GM23248 (cell line): ENCODE results near the gene WDPCP. TPM values are rescaled to one million over a fixed set of nuclear protein-coding genes. Genes with fewer than 3 reads are reported as not detected.
"Not testable (repeated sequence)": the region's sequence is repeated elsewhere in the genome, so short reads cannot be mapped to it uniquely, and the experiment has no call there.

Experiments
- DNase-seq: peaks from one replicate; pipeline ENCODE4 v3.0.0-alpha.2; 2015
- H2AFZ ChIP-seq: fragments of 200-600 bp; sonication (generic); 2 replicates; pipeline ENCODE4 v1.6.1; 2016; ENCODE audit warnings: antibody characterized with exemption
- H3F3A ChIP-seq: fragments of 200-600 bp; sonication (generic); 2 replicates; pipeline ENCODE4 v1.6.1; 2016; ENCODE audit warnings: mild to moderate bottlenecking, antibody characterized with exemption, mixed run types; ENCODE audit not compliant: insufficient read depth
- H3K27ac ChIP-seq: fragments of 200-600 bp; sonication (generic); 2 replicates; pipeline ENCODE4 v1.5.1; 2016; ENCODE audit warnings: mild to moderate bottlenecking
- H3K27me3 ChIP-seq: fragments of 200-600 bp; sonication (generic); replicated peaks from 2 replicates; pipeline ENCODE4 v1.6.1; 2016; ENCODE audit warnings: mild to moderate bottlenecking; ENCODE audit not compliant: insufficient read depth
- H3K36me3 ChIP-seq: fragments of 200-600 bp; sonication (generic); 2 replicates; pipeline ENCODE4 v1.6.1; 2016; ENCODE audit warnings: low read depth, mild to moderate bottlenecking
- H3K4me1 ChIP-seq: fragments of 200-600 bp; sonication (generic); 2 replicates; pipeline ENCODE4 v1.6.1; 2016; ENCODE audit warnings: mild to moderate bottlenecking; ENCODE audit not compliant: insufficient read depth
- H3K4me2 ChIP-seq: fragments of 200-600 bp; sonication (generic); one replicate; pipeline ENCODE4 v1.6.1; 2016; ENCODE audit warnings: mild to moderate bottlenecking; ENCODE audit not compliant: unreplicated experiment
- H3K4me3 ChIP-seq: fragments of 200-600 bp; sonication (generic); 2 replicates; pipeline ENCODE4 v1.5.1; 2016; ENCODE audit warnings: mild to moderate bottlenecking
- H3K79me2 ChIP-seq: fragments of 200-600 bp; sonication (generic); 2 replicates; pipeline ENCODE4 v1.6.1; 2016; ENCODE audit warnings: mild to moderate bottlenecking; ENCODE audit not compliant: insufficient read depth
- H3K9ac ChIP-seq: fragments of 200-600 bp; sonication (generic); 2 replicates; pipeline ENCODE4 v1.6.1; 2016; ENCODE audit warnings: mild to moderate bottlenecking
- H3K9me2 ChIP-seq: fragments of 200-600 bp; sonication (generic); 2 replicates; pipeline ENCODE4 v1.6.1; 2016; ENCODE audit warnings: mixed run types, mild to moderate bottlenecking, moderate library complexity; ENCODE audit not compliant: insufficient read depth
- H3K9me3 ChIP-seq: fragments of 200-600 bp; sonication (generic); one replicate; pipeline ENCODE4 v1.6.1; 2017; ENCODE audit warnings: low read depth
- H4K20me1 ChIP-seq: fragments of 200-600 bp; sonication (generic); 2 replicates; pipeline ENCODE4 v1.6.0; 2016; ENCODE audit not compliant: insufficient read depth
- EZH2 ChIP-seq: fragments of 200-600 bp; sonication (generic); IDR thresholded peaks from 2 replicates; pipeline ENCODE4 v1.6.1; 2018; ENCODE audit warnings: antibody characterized with exemption, mild to moderate bottlenecking; ENCODE audit not compliant: insufficient read depth, poor library complexity, severe bottlenecking
- EZH2phosphoT487 ChIP-seq: fragments of 200-600 bp; sonication (generic); IDR thresholded peaks from 2 replicates; pipeline ENCODE4 v1.6.1; 2018; ENCODE audit warnings: antibody characterized with exemption, moderate library complexity, mild to moderate bottlenecking, low read depth; ENCODE audit not compliant: insufficient read depth
- WGBS, 2 experiments: methylation state at CpG; one replicate each; pipeline ENCODE4 v1.1.6; 2015 to 2017; ENCODE audit warnings: low lambda C conversion rate in 2 of 2, low coverage in 1 of 2; ENCODE audit errors: missing lambda C conversion rate in 2 of 2; 5-methylcytosine and 5-hydroxymethylcytosine counted together
- in situ Hi-C: fragments of 300-500 bp; cut with MboI; formaldehyde crosslinking; loops from 2 replicates; pipeline ENCODE4 v1.15.0; 2020
- polyA plus RNA-seq: library from polyadenylated mRNA; unstranded; fragments of >200 nt; fragmentation: Nextera tagmentation; extraction: Ambion mirVana; gene quantifications from 2 replicates; pipeline ENCODE4 v1.2.1, GENCODE V29; 2016
- total RNA-seq: library from RNA; depleted of rRNA; stranded (reverse); fragments of >200 nt; shearing (Covaris generic); gene quantifications from 2 replicates; pipeline ENCODE4 v1.2.3, GENCODE V29; 2014

WDPCP gene
- total and polyA plus RNA-seq, 2 experiments from 2014 or later: 6.0 to 8.1 TPM

DNA sequence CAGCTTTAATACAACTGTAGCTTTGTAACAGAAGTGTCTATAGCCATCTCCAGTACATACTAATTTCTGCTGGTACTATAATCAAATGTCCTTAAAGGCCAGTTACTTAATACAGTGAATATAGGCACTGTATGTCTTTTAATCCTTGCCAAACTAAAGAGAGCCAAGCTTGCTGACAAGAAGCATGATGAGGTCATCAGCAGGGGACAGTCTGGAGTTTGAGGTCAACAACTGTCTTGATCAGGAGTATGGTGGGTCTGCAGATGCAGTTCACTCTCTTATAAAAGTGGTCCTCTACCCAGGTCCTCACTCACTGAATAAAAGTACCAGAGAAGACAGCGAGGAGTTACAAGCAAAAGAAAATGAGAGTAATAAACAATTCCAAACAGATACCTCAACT is 219.1 kb downstream of the WDPCP start:
- in situ Hi-C loops: no loop called here
- Histone ChIP-seq H3K36me3 (no peaks in the 10 kb centered on the region), H3K4me1 (no peaks in the 10 kb centered on the region), H3K9ac (no peak overlapping the region), H3K79me2 (no peaks in the 10 kb centered on the region), H3K9me3 (no peaks in the 10 kb centered on the region), H3K27ac (no peak overlapping the region), H3K27me3 (no peaks in the 10 kb centered on the region), H3F3A (no peaks in the 10 kb centered on the region), H3K4me2 (no peak overlapping the region), H3K4me3 (no peak overlapping the region), H3K9me2 (no peaks in the 10 kb centered on the region), H4K20me1 (no peaks in the 10 kb centered on the region), H2AFZ (no peak overlapping the region)
- 94 to 100% methylated on average over 1 of the region's 1 CpG for WGBS, 2 experiments
- TF ChIP-seq EZH2phosphoT487 (no peak), EZH2 (no peak)
- no peak for DNase-seq

DNA sequence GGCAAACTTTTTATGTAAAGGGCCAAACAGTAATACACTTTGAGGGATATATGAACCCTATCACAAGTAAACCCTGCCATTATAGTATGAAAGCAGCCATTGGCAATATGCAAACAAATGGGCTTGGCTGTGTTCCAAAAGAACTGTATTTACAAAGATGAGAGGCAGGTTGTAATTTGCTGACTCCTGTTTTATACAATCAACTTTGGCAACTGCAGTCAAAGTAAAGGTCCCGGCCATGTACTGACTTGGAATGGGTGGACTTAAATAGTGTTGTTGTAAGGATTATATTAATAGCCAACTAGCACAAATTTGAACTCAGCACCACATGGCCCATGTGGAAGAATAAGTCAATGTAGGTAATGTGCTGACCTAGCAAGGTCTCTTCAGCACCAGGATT is 223.4 kb downstream of the WDPCP start:
- H3K9me3 ChIP-seq: no peaks in the 10 kb centered on the region
- H3K4me2 ChIP-seq: no peak overlapping the region
- TF ChIP-seq EZH2: no peak
- no peak for TF ChIP-seq EZH2phosphoT487
- H3K9me2 ChIP-seq: no peaks in the 10 kb centered on the region
- H3K36me3 ChIP-seq: no peaks in the 10 kb centered on the region
- no peak overlapping the region for H3K9ac ChIP-seq
- no peak overlapping the region for H2AFZ ChIP-seq
- 63 to 74% methylated on average over 1 of the region's 1 CpG for WGBS, 2 experiments
- no peaks in the 10 kb centered on the region for H4K20me1 ChIP-seq
- no peak overlapping the region for H3K4me3 ChIP-seq
- no peaks in the 10 kb centered on the region for H3K27me3 ChIP-seq
- no peaks in the 10 kb centered on the region for H3K4me1 ChIP-seq
- DNase-seq: no peak
- no peaks in the 10 kb centered on the region for H3F3A ChIP-seq
- in situ Hi-C loops: no loop called here
- H3K79me2 ChIP-seq: no peaks in the 10 kb centered on the region
- no peak overlapping the region for H3K27ac ChIP-seq

DNA sequence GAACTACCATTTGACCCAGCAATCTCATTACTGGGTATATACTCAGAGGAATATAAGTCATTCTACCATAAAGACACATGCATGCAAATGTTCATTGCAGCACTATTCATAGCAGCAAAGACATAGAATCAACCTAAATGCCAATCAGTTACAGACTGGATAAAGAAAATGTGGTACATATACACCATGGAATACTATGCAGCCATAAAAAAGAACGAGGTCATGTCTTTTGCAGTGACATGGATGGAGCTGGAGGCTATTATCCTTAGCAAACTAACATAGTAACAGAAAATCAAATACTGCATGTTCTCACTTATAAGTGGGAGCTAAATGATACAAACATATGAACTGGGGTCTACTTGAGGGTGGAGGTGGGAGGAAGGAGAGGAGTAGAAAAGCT is 230.6 kb downstream of the WDPCP start:
- H3K79me2 ChIP-seq, H3K9ac ChIP-seq, H3K4me1 ChIP-seq, H2AFZ ChIP-seq, H4K20me1 ChIP-seq, H3K9me2 ChIP-seq, in situ Hi-C loops, H3K27me3 ChIP-seq, H3K36me3 ChIP-seq, H3K4me3 ChIP-seq, H3F3A ChIP-seq, DNase-seq, H3K4me2 ChIP-seq, H3K9me3 ChIP-seq, H3K27ac ChIP-seq: not testable (repeated sequence)
- 24 to 35% methylated on average over 1 of the region's 1 CpG for WGBS, 2 experiments

DNA sequence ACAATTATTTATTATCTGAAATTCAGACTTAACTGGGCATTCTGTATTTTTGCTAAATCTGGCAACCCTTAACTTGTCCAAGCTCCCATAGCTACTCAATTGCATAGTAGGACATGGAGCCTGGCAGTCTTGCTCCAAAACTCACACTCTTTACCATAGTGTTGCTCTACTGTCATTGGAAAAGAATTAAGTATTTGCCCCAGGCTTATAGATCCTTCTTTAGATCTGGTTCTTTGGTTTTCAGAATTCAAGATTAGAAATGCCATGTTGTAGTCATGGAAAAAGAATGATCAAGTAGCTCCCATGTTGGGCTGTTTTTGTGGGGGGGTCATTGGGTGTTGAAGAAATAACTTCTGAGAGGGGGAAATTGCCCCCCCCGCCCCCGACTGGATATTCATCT is 240.9 kb downstream of the WDPCP start:
- no peaks in the 10 kb centered on the region for H4K20me1 ChIP-seq
- H3K9me2 ChIP-seq: no peaks in the 10 kb centered on the region
- no peaks in the 10 kb centered on the region for H3F3A ChIP-seq
- no peaks in the 10 kb centered on the region for H3K27me3 ChIP-seq
- WGBS, 2 experiments: 71 to 73% methylated on average over 2 of the region's 2 CpGs
- H3K36me3 ChIP-seq: no peaks in the 10 kb centered on the region
- DNase-seq: no peak
- no peak overlapping the region for H3K4me3 ChIP-seq
- H3K9ac ChIP-seq: no peak overlapping the region
- in situ Hi-C loops: no loop called here
- H2AFZ ChIP-seq: no peak overlapping the region
- no peaks in the 10 kb centered on the region for H3K9me3 ChIP-seq
- H3K27ac ChIP-seq: no peak overlapping the region
- no peak overlapping the region for H3K4me2 ChIP-seq
- H3K79me2 ChIP-seq: no peaks in the 10 kb centered on the region
- H3K4me1 ChIP-seq: no peaks in the 10 kb centered on the region
- TF ChIP-seq EZH2phosphoT487 (no peak), EZH2 (no peak)

DNA sequence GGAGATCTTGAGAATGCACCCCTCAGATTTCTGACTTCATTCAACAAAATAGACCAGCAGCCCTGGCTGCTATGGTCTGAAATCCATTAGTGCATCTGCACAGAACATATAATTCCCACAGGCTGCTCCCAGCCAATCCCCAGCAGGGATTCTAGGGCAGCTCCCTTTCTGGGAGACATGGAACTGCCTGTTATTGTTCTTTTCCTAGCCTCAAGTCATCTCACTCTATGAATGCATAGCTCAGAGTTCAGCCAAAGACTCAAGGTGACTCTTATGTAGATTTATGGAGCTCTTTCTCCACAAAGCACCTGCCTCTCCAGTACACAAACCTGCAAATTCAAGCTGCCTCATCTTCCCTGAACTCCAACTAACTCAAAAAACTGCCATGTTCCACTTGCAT is 241.9 kb downstream of the WDPCP start:
- Histone ChIP-seq H3K9me2 (no peaks in the 10 kb centered on the region), H3F3A (no peaks in the 10 kb centered on the region), H3K4me2 (no peak overlapping the region), H3K36me3 (no peaks in the 10 kb centered on the region), H3K4me1 (no peaks in the 10 kb centered on the region), H3K79me2 (no peaks in the 10 kb centered on the region), H3K27ac (no peak overlapping the region), H3K27me3 (no peaks in the 10 kb centered on the region), H4K20me1 (no peaks in the 10 kb centered on the region), H2AFZ (no peak overlapping the region), H3K9me3 (no peaks in the 10 kb centered on the region), H3K9ac (no peak overlapping the region), H3K4me3 (no peak overlapping the region)
- no peak for DNase-seq
- in situ Hi-C loops: no loop called here
- TF ChIP-seq EZH2: no peak
- no peak for TF ChIP-seq EZH2phosphoT487
